Measurements from ENCODE around the gene TGFB3. TPM values are rescaled to one million over a fixed set of nuclear protein-coding genes. Genes with fewer than 3 reads are reported as not detected.

The TGFB3 gene
- total and polyA plus RNA-seq, 2 donors (not counting 1 experiment from before 2014, with no cell fraction given): 7.0 to 9.4 TPM

DNA sequence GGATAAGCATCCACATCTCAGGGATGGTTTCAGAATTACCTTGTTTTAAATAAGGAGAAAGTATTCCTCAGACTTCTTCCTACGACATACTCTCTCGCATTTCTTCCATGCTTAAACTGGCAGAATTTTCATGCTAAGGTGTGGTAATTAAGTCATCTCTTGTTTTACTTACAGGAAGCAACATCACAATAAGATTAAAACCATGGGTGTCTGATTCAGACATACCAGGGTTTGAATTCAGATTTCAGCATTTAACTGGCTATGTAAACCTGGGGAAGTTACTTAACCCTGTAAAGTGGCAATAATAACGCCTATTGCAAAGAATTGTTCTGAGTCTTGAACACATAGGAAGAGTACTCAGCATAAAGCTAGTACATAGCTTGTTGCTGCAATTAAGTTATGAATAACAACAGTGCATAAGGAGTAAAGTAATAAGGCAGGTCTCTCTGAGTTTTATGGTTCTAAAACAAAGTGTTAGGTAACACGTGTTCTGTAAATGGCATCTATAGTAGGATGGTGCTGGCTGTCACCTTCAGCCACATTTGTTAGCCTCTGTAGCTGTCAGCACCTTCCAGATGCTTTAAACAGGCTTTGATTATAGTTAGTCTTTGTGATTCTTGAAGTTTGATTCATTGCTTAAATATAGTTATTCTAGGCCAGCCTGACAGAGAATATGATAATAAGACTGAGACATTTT, 42.6 kb upstream of the TGFB3 start:
- intact Hi-C loops (cut with micrococcal nuclease): no loop called here
- ChIA-PET CTCF (no interaction called here), POLR2A (no interaction called here)
- WGBS (ENCODE audit: insufficient coverage): 100% methylated on average over 2 of the region's 4 CpGs
- H3K4me3 ChIP-seq (ENCODE audit: control extremely low read depth in 1 of 5, extremely low read depth in 1 of 5, insufficient read depth in 1 of 5, low read depth in 2 of 5, low read length in 4 of 5): no peak overlapping the region
- H3K27me3 ChIP-seq (replicated peaks in 1 of 4; ENCODE audit: control extremely low read depth in 1 of 4, control insufficient read depth in 3 of 4, insufficient read depth in 4 of 4, low read length in 3 of 4): no peaks in the 10 kb centered on the region
- no peak for TF ChIP-seq EZH2 (IDR thresholded peaks at IDR 0.05; ENCODE audit: borderline replicate concordance, insufficient read depth, low read depth, low read length, poor library complexity, severe bottlenecking)
- TF ChIP-seq, protein P1, sequence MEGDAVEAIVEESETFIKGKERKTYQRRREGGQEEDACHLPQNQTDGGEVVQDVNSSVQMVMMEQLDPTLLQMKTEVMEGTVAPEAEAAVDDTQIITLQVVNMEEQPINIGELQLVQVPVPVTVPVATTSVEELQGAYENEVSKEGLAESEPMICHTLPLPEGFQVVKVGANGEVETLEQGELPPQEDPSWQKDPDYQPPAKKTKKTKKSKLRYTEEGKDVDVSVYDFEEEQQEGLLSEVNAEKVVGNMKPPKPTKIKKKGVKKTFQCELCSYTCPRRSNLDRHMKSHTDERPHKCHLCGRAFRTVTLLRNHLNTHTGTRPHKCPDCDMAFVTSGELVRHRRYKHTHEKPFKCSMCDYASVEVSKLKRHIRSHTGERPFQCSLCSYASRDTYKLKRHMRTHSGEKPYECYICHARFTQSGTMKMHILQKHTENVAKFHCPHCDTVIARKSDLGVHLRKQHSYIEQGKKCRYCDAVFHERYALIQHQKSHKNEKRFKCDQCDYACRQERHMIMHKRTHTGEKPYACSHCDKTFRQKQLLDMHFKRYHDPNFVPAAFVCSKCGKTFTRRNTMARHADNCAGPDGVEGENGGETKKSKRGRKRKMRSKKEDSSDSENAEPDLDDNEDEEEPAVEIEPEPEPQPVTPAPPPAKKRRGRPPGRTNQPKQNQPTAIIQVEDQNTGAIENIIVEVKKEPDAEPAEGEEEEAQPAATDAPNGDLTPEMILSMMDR (IDR thresholded peaks at IDR 0.05): no peak
- peaks cover 0 to 13% (median 8%) of the 10 kb centered on the region in 3 donors for H3K9me3 ChIP-seq (ENCODE audit: control extremely low read depth in 1 of 3, control insufficient read depth in 2 of 3, insufficient read depth in 1 of 3, low read length in 2 of 3)
- Mint-ChIP-seq H3K4me3 (no peak overlapping the region), H3K27me3 (no peaks in the 10 kb centered on the region), H3K27ac (no peak overlapping the region), H3K4me1 (no peaks in the 10 kb centered on the region), H3K9me3 (ENCODE audit: insufficient read depth) (peaks cover 7% of the 10 kb centered on the region)
- H3K9ac ChIP-seq (ENCODE audit: low read length): no peak overlapping the region
- H3K4me2 ChIP-seq (replicated peaks; ENCODE audit: low read depth, low read length, poor library complexity, severe bottlenecking): no peak overlapping the region
- no peaks in the 10 kb centered on the region for H3K4me1 ChIP-seq (ENCODE audit: control insufficient read depth in 2 of 2, insufficient read depth in 2 of 2, low read length in 2 of 2)
- peaks cover 6% of the 10 kb centered on the region for H3K79me2 ChIP-seq (ENCODE audit: control insufficient read depth, insufficient read depth, low read length)
- H3K36me3 ChIP-seq (replicated peaks in 1 of 2; ENCODE audit: control extremely low read depth in 1 of 2, control insufficient read depth in 1 of 2, extremely low read depth in 1 of 2, insufficient read depth in 2 of 2, low read length in 1 of 2): peaks cover 3 to 12% of the 10 kb centered on the region in 2 experiments
- no peaks in the 10 kb centered on the region for H4K20me1 ChIP-seq (ENCODE audit: control insufficient read depth, insufficient read depth, low read length, poor library complexity, severe bottlenecking)
- H2AFZ ChIP-seq (ENCODE audit: insufficient read depth, low read depth, low read length, poor library complexity, severe bottlenecking): no peak overlapping the region
- DNase-seq (no peak), ATAC-seq (ENCODE audit: low read depth) (no peak)
- H3K27ac ChIP-seq (ENCODE audit: low read length in 2 of 2): no peak overlapping the region

DNA sequence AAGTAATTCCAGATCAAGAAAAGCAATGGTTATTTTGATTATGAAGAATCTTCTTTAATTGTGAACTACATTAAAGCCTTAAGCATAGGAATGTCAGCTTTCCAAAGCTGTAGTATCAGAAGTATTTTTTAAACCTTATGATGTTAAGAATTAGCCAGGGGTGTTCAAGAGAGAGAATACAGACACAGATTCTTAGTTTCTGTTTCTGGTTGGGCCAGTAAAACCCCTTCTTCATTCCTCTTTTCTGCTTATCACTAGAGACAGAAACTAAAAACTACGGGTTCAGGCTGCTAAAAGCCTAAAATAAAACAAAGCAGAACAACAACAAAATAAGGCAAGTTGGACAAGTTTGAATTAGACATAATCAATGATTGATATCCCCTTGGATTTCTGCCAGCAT, 42.0 kb upstream of the TGFB3 start:
- Mint-ChIP-seq H3K9me3 (ENCODE audit: insufficient read depth) (peaks cover 11% of the 10 kb centered on the region), H3K4me1 (no peaks in the 10 kb centered on the region), H3K27ac (no peak overlapping the region), H3K27me3 (no peaks in the 10 kb centered on the region), H3K4me3 (no peak overlapping the region)
- Histone ChIP-seq H3K9me3 (ENCODE audit: control extremely low read depth in 1 of 3, control insufficient read depth in 2 of 3, insufficient read depth in 1 of 3, low read length in 2 of 3) (peaks cover 0 to 13% (median 11%) of the 10 kb centered on the region in 3 donors), H3K27ac (ENCODE audit: low read length in 2 of 2) (no peak overlapping the region), H3K4me3 (ENCODE audit: control extremely low read depth in 1 of 5, extremely low read depth in 1 of 5, insufficient read depth in 1 of 5, low read depth in 2 of 5, low read length in 4 of 5) (no peak overlapping the region), H3K27me3 (replicated peaks in 1 of 4; ENCODE audit: control extremely low read depth in 1 of 4, control insufficient read depth in 3 of 4, insufficient read depth in 4 of 4, low read length in 3 of 4) (no peaks in the 10 kb centered on the region), H2AFZ (ENCODE audit: insufficient read depth, low read depth, low read length, poor library complexity, severe bottlenecking) (no peak overlapping the region), H3K4me1 (ENCODE audit: control insufficient read depth in 2 of 2, insufficient read depth in 2 of 2, low read length in 2 of 2) (no peaks in the 10 kb centered on the region), H4K20me1 (ENCODE audit: control insufficient read depth, insufficient read depth, low read length, poor library complexity, severe bottlenecking) (no peaks in the 10 kb centered on the region), H3K4me2 (replicated peaks; ENCODE audit: low read depth, low read length, poor library complexity, severe bottlenecking) (no peak overlapping the region), H3K9ac (ENCODE audit: low read length) (no peak overlapping the region), H3K79me2 (ENCODE audit: control insufficient read depth, insufficient read depth, low read length) (peaks cover 6% of the 10 kb centered on the region), H3K36me3 (replicated peaks in 1 of 2; ENCODE audit: control extremely low read depth in 1 of 2, control insufficient read depth in 1 of 2, extremely low read depth in 1 of 2, insufficient read depth in 2 of 2, low read length in 1 of 2) (peaks cover 3 to 12% of the 10 kb centered on the region in 2 experiments)
- no peak for DNase-seq
- no peak for ATAC-seq (ENCODE audit: low read depth)
- TF ChIP-seq EZH2 (IDR thresholded peaks at IDR 0.05; ENCODE audit: borderline replicate concordance, insufficient read depth, low read depth, low read length, poor library complexity, severe bottlenecking): no peak
- TF ChIP-seq, protein P1 (IDR thresholded peaks at IDR 0.05): no peak
- no CpG with 5 or more reads among the region's 1 CpG for WGBS (ENCODE audit: insufficient coverage)
- intact Hi-C loops (cut with micrococcal nuclease): no loop called here
- ChIA-PET CTCF (no interaction called here), POLR2A (no interaction called here)
